Stimulated activated CD4-positive, alpha-beta T cell treated with anti-CD3 and anti-CD28 coated beads, Interleukin-2, amount 100 ng/mL, for 4 hours (primary cell): ENCODE measurements around the gene VSIR.

ENCODE experiments used
- DNase-seq: peaks from one replicate; pipeline ENCODE4 v3.0.0-alpha.2; 2020; ENCODE audit warnings: low read depth

The VSIR gene

DNA sequence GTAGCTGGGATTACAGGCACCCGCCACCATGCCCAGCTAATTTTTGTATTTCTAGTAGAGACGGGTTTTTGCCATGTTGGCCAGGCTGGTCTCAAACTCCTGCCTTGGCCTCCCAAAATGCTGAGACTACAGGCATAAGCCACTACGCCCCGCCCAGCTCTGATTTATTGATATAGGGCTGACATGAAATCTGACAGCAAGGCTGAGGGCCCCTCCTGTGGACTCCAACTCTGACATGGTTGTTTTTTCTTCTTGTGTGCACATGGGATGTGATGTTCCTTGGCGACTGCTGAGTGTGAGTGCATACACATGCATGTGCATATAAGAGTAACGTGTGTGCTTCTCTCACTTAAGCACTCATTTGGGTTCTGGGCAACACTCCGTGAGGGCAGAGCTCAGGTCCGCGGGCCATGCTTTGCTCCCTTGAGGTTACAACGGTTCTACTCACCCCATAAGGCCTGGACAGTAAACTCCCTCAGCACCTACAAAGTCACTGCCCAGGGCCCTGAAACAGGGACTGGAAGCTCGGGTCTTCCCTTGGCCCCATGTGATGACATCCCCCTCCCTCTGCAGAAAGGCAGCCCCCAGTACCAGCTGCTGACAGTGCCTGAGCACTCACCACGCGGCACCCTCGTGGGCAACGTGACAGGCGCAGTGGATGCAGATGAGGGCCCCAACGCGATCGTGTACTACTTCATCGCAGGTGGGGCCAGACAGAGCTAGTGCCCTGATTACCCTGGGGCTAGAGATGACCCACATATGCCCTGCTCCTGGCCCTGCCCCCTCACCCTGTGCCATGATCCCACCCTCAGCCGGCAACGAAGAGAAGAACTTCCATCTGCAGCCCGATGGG, 33.6 kb upstream of the VSIR start:
- DNase-seq, result no peak

DNA sequence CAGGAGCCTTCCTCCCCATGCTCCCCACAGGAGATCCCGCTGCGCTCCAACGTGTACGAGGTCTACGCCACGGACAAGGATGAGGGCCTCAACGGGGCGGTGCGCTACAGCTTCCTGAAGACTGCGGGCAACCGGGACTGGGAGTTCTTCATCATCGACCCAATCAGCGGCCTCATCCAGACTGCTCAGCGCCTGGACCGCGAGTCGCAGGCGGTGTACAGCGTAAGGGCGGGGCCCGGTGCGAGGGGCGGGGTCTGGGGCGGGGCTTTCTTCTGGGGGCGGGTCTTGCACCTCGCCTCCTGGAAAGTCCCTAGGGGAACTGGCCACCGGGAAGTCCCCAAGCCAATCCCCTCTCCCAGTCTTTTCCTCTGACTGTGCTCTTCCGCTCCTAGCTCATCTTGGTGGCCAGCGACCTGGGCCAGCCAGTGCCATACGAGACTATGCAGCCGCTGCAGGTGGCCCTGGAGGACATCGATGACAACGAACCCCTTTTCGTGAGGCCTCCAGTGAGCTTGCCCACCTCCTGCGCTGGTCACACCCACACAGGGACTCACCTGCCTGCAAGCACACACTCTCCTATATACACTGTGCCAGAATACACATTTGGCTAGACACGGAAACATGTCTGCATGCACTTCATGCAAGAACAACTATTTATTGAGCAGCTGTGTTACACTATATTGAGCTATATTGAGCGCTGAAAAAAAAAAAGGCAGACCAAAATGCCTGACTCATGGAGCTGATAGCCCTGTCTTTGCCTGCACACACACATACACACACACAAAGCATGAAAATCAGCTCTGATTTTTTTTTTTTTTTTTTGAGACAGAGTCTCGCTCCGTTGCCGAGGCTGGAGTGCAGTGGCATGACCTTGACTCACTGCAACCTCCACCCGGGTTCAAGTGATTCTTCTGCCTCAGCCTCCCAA, 32.7 kb upstream of the VSIR start:
- no peak for DNase-seq

DNA sequence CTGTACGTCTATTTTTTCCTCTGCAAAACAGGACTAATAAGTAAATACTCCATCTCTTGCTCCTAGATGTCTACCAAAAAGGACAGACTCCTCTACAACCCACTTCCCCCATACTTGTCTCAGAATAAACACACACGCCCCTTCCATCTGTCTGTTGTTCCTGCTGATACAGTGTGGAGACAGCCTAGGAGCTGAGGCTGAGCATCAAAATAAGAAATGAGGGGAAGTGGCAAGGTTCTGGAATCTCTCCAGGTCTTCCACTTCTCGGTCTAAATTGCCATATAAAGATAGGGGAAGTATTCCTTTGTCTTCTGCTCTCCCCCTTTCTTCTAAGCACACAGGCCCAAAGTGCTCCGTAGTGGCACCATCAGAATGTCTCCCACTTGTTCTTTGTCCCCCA, 30.8 kb upstream of the VSIR start:
- no peak for DNase-seq

- DNase-seq, result no peak
Measured at GRCh38 chr10:71802715-71803488, 29.6 kb upstream of the VSIR start.

DNA sequence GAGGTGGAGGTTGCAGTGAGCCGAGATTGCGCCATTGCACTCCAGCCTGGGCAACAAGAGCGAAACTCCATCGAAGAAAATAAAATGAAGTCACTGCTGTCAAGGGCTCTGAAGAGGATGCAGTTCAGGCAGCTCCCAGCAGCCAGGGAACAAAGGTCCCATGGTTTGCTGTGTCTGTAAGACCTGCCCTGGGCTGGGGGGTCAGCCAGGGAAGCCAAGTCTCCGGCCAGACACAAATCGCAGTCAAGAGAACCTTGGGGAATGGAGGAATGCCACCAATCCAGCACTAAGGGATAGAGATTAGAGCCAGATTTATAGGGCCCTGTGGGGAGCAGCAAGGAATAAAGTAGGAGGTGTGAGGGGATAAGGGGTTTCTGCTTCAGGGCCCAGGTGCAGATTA, 28.9 kb upstream of the VSIR start:
- no peak for DNase-seq

DNA sequence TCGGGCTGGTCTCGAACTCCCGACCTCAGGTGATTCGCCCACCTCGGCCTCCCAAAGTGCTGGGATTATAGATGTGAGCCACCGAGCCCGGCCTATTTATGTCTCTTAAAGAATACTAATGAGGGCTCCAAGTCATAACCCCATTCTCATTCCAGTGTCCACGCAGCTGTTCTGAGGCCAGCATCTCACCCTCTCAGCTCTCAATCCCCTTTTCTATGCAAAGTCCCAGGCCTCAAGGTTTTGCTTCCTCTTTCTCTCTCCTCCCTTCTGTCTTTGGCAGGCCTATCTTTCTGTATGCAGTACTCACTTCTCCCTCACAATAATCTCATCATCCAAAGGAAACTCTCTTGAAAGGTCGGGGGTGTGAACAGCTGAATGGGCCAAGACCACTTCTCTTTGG, 28.0 kb upstream of the VSIR start:
- no peak for DNase-seq

GRCh38 chr10:71799608-71800453, 26.5 kb upstream of the VSIR start:
- no peak for DNase-seq

DNA sequence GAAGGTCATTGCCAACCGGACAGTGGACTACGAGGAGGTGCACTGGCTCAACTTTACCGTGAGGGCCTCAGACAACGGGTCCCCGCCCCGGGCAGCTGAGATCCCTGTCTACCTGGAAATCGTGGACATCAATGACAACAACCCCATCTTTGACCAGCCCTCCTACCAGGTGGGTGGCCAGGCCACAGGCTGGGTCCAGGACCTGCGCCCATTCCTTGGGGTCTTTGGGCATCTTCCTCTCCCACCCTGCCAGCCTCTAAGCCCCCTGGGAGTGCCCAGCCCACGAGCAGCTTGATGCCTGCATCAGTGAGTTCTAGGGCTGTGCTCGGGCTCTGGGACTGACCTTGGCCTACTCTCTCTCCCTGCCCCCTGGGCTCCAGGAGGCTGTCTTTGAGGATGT, 25.8 kb upstream of the VSIR start:
- DNase-seq, result no peak

DNA sequence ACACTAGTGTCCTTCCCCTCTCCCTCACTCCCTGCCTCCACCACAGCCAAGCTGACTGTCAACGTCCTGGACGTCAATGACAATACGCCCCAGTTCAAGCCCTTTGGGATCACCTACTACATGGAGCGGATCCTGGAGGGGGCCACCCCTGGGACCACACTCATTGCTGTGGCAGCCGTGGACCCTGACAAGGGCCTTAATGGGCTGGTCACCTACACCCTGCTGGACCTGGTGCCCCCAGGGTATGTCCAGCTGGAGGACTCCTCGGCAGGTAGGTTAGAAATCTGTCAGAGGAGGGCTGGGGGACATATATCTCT, 24.9 kb upstream of the VSIR start:
- no peak for DNase-seq

GRCh38 chr10:71797533-71798307, 24.4 kb upstream of the VSIR start:
- DNase-seq, result no peak

DNA sequence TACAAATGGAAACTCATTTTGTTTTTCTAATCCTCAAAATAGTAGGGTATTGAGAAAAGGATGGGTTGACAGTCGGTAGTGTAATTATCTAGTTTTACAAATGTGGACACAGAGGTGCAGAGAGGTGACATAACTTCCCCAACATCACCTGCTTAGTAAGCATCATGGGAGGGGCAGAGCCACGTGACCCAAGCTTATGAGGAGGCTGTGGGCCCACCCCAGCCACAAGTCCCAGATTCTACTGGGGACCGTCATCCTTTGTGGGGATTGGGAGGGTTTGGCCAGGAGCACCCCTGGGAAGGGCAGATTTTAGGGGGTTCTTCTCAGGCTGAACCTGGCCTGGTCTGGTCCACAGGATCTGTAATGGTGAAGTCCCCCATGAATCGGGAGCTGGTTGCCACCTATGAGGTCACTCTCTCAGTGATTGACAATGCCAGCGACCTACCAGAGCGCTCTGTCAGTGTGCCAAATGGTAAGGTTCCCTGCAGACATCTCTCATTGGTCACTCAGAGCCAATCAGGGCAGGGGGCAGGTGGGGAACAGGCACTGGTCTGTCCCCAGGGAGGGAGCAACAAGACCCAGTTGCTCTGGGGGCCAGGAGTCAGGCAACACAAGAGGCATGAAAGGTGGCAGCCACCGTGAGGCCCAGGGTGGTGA, 23.6 kb upstream of the VSIR start:
- DNase-seq, result no peak

GRCh38 chr10:71795248-71795647, 21.9 kb upstream of the VSIR start:
- DNase-seq, result no peak

DNA sequence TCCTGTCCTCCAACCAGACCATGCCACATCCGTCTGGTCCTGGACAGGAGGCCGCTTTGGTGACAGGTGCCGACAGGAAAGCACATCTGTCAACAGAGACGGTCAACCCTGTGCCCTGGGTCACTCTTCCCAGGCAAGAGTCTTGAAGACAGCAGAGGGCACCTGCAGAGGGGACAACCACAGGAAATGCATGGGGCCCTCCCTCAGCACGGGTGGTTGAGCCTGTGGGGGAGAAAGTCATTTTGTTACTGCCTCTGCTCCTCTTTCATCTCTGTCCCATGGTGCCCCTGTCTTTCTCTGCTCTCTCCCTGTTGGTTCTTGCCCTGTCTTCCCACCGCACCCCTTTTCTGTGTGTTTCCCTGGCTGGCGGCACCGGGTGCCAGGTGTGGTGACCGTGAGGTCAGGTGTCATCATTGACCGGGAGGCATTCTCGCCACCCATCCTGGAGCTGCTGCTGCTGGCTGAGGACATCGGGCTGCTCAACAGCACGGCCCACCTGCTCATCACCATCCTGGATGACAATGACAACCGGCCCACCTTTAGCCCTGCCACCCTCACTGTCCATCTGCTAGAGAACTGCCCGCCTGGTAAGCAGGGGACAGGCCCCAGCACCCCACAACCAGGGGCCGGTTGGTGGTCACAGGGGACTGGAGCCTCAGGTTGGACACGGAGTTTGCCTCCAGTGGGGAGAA, 17.6 kb upstream of the VSIR start:
- DNase-seq, result no peak

DNA sequence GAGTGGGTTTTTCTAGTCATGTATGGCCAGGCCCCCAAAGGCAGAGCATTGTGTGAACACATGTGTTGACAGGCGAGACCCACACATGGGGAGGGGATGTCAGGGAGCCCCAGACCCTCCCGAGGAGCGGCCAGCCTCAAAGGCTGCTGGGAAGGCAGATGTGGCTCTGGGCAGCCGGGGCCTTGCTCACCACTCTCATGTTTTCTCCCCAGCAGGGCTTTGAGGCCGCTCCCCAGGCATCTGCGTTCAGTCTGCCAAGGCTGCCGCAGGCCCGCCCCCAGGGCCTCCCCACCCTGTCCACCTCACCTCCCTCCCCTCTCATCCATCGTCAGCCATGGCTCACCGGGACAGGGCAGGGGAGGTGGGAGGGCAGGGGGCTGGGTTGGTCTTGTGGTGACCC, 16.6 kb upstream of the VSIR start:
- no peak for DNase-seq

- DNase-seq, result no peak
Measured at GRCh38 chr10:71788954-71789353, 15.6 kb upstream of the VSIR start.

GRCh38 chr10:71784679-71785272, 11.5 kb upstream of the VSIR start:
- DNase-seq, result no peak

DNA sequence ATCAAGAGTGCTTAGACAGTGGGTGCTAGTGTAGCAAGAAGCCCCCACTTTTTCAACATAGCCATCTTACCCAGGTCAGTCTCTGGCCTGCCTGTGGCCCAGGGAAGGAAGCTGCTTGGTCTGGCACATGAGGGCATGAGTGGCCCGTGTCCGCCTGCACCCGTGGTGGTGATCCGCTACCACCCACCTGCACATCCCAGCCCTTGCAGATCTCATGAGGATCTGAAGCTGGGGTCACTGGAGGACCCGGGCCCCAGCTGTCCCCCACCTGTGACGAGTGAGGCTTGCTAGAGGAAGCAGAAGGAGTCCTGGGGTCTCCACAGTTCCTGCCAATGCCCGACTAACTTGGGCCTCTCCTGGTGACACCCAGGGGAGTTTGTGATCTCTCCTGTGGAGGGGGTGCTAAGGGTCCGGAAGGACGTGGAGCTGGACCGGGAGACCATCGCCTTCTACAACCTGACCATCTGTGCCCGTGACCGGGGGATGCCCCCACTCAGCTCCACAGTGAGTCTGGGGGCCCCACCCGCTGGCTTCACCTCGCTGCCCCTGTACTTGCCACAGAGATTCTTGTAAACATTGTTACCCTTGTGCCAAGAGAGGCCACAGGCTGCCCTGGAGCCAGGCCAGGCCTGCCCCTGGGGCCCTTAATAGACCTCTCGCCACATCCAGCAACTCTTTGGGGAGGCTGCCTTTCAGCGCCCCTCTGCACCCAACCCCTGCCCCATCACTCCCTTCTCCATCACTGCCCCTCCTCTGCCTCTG, 10.8 kb upstream of the VSIR start:
- DNase-seq, result no peak

DNA sequence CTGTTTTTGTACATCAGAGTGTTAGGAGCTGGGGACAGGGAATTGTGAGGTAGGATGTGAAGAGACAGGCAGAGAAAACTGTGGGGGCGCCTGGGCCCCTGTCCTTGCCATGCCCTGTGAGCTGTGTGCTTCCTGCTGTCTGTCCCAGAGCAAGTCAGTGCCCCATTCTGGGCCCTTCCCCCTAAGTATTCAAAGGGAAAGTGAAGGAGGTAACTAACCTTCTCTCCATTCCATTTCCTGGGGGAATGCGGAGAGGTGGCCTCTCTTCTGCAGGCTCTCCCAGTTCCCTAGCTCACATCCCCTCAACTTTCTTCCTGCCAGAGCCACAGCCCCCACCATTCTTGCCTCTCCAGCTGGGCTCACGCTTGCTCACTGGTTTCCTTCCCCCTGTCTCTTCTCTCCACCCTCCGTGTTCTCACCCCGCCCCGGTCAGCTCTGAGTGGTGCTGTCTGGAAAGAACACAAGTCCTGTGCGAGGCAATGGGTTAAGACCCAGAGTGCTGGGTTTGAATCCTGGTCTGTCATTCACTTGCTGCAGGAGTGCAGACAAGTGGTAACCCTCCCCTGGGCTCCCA, 9.7 kb upstream of the VSIR start:
- DNase-seq, result no peak
